Heart left ventricle (tissue), 16 donors: Measurements from ENCODE around the gene MS4A13. TPM values are rescaled to one million over a fixed set of nuclear protein-coding genes. Genes with fewer than 3 reads are reported as not detected.

Experiments
- ATAC-seq, 4 donors: fragments of 200-7000 bp; cut with Tn5 transposase; one replicate each; pipeline ENCODE4 v1.9.1; 2020 to 2022; ENCODE audit warnings: moderate library complexity in 4 of 4, mild to moderate bottlenecking in 3 of 4, moderate number of reproducible peaks in 1 of 4
- DNase-seq, 5 donors: peaks; one replicate each; pipeline ENCODE4 v3.0.0-alpha.2; 2020
- H3K27ac ChIP-seq, 12 donors: fragments of 200-600 bp; sonication (generic) in 4 of 12; one replicate each; pipeline versions ENCODE4 v1.5.0 to v1.8.0; 2016 to 2022; ENCODE audit warnings: mild to moderate bottlenecking in 2 of 12
- H3K27me3 ChIP-seq, 9 donors: fragments of 200-600 bp; sonication (generic) in 2 of 9; one replicate each; pipeline versions ENCODE4 v1.5.1 to v1.8.0; 2016 to 2022; ENCODE audit warnings: mild to moderate bottlenecking in 3 of 9
- H3K36me3 ChIP-seq, 9 donors: fragments of 200-600 bp; sonication (generic) in 2 of 9; one replicate each; pipeline versions ENCODE4 v1.5.0 to v1.8.0; 2018 to 2022; ENCODE audit warnings: mild to moderate bottlenecking in 2 of 9
- H3K4me1 ChIP-seq, 12 donors: fragments of 200-600 bp; sonication (generic) in 4 of 12; one replicate each; pipeline versions ENCODE4 v1.5.0 to v1.8.0; 2016 to 2022; ENCODE audit warnings: mild to moderate bottlenecking in 3 of 12
- H3K4me3 ChIP-seq, 12 donors: fragments of 200-600 bp; sonication (generic) in 4 of 12; one replicate each; pipeline versions ENCODE4 v1.5.0 to v1.8.0; 2017 to 2022; ENCODE audit warnings: mild to moderate bottlenecking in 9 of 12, moderate library complexity in 4 of 12
- H3K9me3 ChIP-seq, 12 donors: fragments of 200-600 bp; sonication (generic) in 4 of 12; one replicate each; pipeline versions ENCODE4 v1.5.0 to v1.8.0; 2016 to 2022; ENCODE audit warnings: mild to moderate bottlenecking in 1 of 12
- CTCF ChIP-seq, 12 donors: fragments of 200-600 bp; sonication (generic) in 4 of 12; IDR thresholded peaks; one replicate each; pipeline versions ENCODE4 v1.5.0 to v1.8.0; 2018 to 2022; ENCODE audit warnings: antibody characterized with exemption in 12 of 12, mild to moderate bottlenecking in 5 of 12
- POLR2A ChIP-seq, 2 donors: fragments of 450-650 bp; IDR thresholded peaks; one replicate each; pipeline ENCODE4 v1.6.1; 2017; ENCODE audit warnings: antibody characterized with exemption in 2 of 2, mild to moderate bottlenecking in 2 of 2, moderate library complexity in 2 of 2
- WGBS, 4 donors: extraction: QIAGEN DNeasy Blood & Tissue Kit in 2 of 4; methylation state at CpG; one replicate each; pipeline versions ENCODE4 v1.1.5 to v1.1.7; 2013 to 2018; 5-methylcytosine and 5-hydroxymethylcytosine counted together
- intact Hi-C, 10 donors: fragments of 100-400 bp; cut with DNase I; formaldehyde crosslinking; loops; one replicate each; pipeline versions ENCODE4 v1.11.1 to v1.14.2; 2022
- long read RNA-seq, 3 donors: library from polyadenylated mRNA; unstranded; transcript quantifications; one replicate each; pipeline ENCODE4 v2.0.0, GENCODE V29; 2020 to 2021
- polyA plus RNA-seq, 2 donors: library from polyadenylated mRNA; stranded (reverse); fragments of 200-250 nt; gene quantifications; one replicate each; pipeline ENCODE4 v1.2.3, GENCODE V29; 2013
- total RNA-seq, 9 donors: library from RNA; depleted of rRNA in 2 of 9; stranded (reverse); fragments of >200 nt in 2 of 9; fragmentation: NEBNext Ultra II Directional in 3 of 9; extraction: Animal tissue kit (Norgen Biotek cat#: 25700) in 3 of 9; gene quantifications; one replicate each; pipeline versions ENCODE4 v1.1.0 to v1.2.4, GENCODE V29; 2016 to 2023
- donor health status: ischemic (EF 13 %, LVEDD 7.1; RV severe dilation, severe dysfunction).
- donor health status: healthy with polysubstance abuse.
- donor health status: DM: no; HTN: yes; CAD: no.
- donor health status: DM: no; HTN: no; CAD: no.
- donor health status: ischemic (EF 25% LVEDD 6.9; RV normal size, moderate dysfunction).
- donor health status: ischemic (EF 25% LVEDD 5.7; RV mildly dilated, moderate dysfunction).
- donor health status: healthy.
- donor health status: DM: yes; HTN: yes; CAD: no.
- donor health status: ischemic (EF 35%, LVEDD 5.7; RV mildly dilated, moderate dysfunction).
- donor health status: nonischemic (EF 11% LVEDD 7.7; RV severe dilation, severe dysfunction).
- donor health status: DM: yes; HTN: yes; CAD: no.
- donor health status: PGD.
- donor health status: ischemic (EF 29% LVEDD 5.4; RV normal size, mild dysfunction).
- donor health status: nonischemic (EF 23%, LVEDD 6.1; RV moderate dilation, normal function).

Gene MS4A13
- total RNA-seq = not detected
- not detected for polyA plus RNA-seq
- long read RNA-seq, donor 1 = 0 reads
- long read RNA-seq, donor 2 = 0 reads
- long read RNA-seq, donor 3 = 0 reads

- DNase-seq (peak in 1 of 5 donors; percentile 49), ATAC-seq (no peak)
- Histone ChIP-seq H3K4me3 (no peak within 1 kb of the TSS), H3K27ac (no peak within 1 kb of the TSS), H3K27me3 (no peaks in the 10 kb centered on the region), H3K36me3 (no peaks in the 10 kb centered on the region), H3K4me1 (no peaks in the 10 kb centered on the region), H3K9me3 (no peaks in the 10 kb centered on the region)
- TF ChIP-seq CTCF (IDR thresholded peaks at IDR 0.05) (no peak), POLR2A (IDR thresholded peaks at IDR 0.05) (no peak)
- WGBS, 4 donors = 90 to 94% (median 93%) methylated on average over 25 to 29 of the region's 29 CpGs
- intact Hi-C loops = no loop called here
Measured at GRCh38 chr11:60515144-60515855, at the start of gene MS4A13. Gene MS4A13 (plus strand): TSS chr11:60515392. CDS start chr11:60518084, 2,692 bp downstream.

- intact Hi-C loops = no loop called here
- Histone ChIP-seq H3K4me3 (no peak overlapping the region), H3K9me3 (no peaks in the 10 kb centered on the region), H3K27ac (peak overlapping the region in 2 of 12 donors; percentile 17 to 18), H3K27me3 (peaks cover 0 to 3% (median 0%) of the 10 kb centered on the region in 9 donors), H3K4me1 (peaks cover 0 to 4% (median 0%) of the 10 kb centered on the region in 12 donors), H3K36me3 (no peaks in the 10 kb centered on the region)
- no peak for ATAC-seq
- WGBS, 4 donors = 57 to 66% (median 60%) methylated on average over 2 of the region's 2 CpGs
- TF ChIP-seq POLR2A (IDR thresholded peaks at IDR 0.05) = no peak
- TF ChIP-seq CTCF (IDR thresholded peaks at IDR 0.05) = no peak
- DNase-seq = no peak
Measured at GRCh38 chr11:60468829-60469228, 46.4 kb upstream of the MS4A13 start.

- 50 to 70% (median 56%) methylated on average over 2 of the region's 2 CpGs for WGBS, 4 donors
- Histone ChIP-seq H3K36me3 (no peaks in the 10 kb centered on the region), H3K9me3 (peaks cover 0 to 4% (median 0%) of the 10 kb centered on the region in 12 donors), H3K4me1 (peaks cover 0 to 4% (median 0%) of the 10 kb centered on the region in 12 donors), H3K27me3 (peaks cover 0 to 3% (median 0%) of the 10 kb centered on the region in 9 donors), H3K4me3 (no peak overlapping the region), H3K27ac (no peak overlapping the region)
- intact Hi-C loops = no loop called here
- TF ChIP-seq POLR2A (IDR thresholded peaks at IDR 0.05) = no peak
- no peak for TF ChIP-seq CTCF (IDR thresholded peaks at IDR 0.05)
- no peak for ATAC-seq
- DNase-seq = no peak
Measured at GRCh38 chr11:60469723-60470122, 45.5 kb upstream of the MS4A13 start.

GRCh38 chr11:60477035-60477445 lies 38.2 kb upstream of the MS4A13 start:
- 43 to 52% (median 50%) methylated on average over 6 of the region's 6 CpGs for WGBS, 4 donors
- Histone ChIP-seq H3K9me3 (peaks cover 0 to 4% (median 0%) of the 10 kb centered on the region in 12 donors), H3K36me3 (no peaks in the 10 kb centered on the region), H3K27ac (peak overlapping the region in 2 of 12 donors; percentile 36 to 77), H3K27me3 (no peaks in the 10 kb centered on the region), H3K4me1 (peaks cover 0 to 13% (median 0%) of the 10 kb centered on the region in 12 donors), H3K4me3 (no peak overlapping the region)
- intact Hi-C loops = no loop called here
- DNase-seq (no peak), ATAC-seq (peak in 2 of 4 donors; percentile 47 to 49)
- no peak for TF ChIP-seq POLR2A (IDR thresholded peaks at IDR 0.05)
- no peak for TF ChIP-seq CTCF (IDR thresholded peaks at IDR 0.05)
